Stimulated activated CD4-positive, alpha-beta T cell treated with anti-CD3 and anti-CD28 coated beads, TNF-alpha, amount 100 ng/mL, for 1 hour (primary cell): ENCODE results near the gene ADAMTS14.
"Not testable (repeated sequence)": the region's sequence is repeated elsewhere in the genome, so short reads cannot be mapped to it uniquely, and the experiment has no call there.

ENCODE experiments used
- DNase-seq, 3 donors: peaks; one replicate each; pipeline ENCODE4 v3.0.0-alpha.2; 2020; ENCODE audit warnings: low read depth in 3 of 3, low spot score in 1 of 3

The ADAMTS14 gene

GRCh38 chr10:70672165-70673042, at the start of gene ADAMTS14:
Gene ADAMTS14 (plus strand): TSS chr10:70672506. CDS start chr10:70672803, 297 bp downstream.
- no peak for DNase-seq

- DNase-seq, result no peak
Observed at GRCh38 chr10:70622541-70622940, 49.8 kb upstream of the ADAMTS14 start.

- no peak for DNase-seq
Observed at GRCh38 chr10:70622981-70623844, 49.1 kb upstream of the ADAMTS14 start.

- no peak for DNase-seq
Observed at GRCh38 chr10:70626056-70626455, 46.2 kb upstream of the ADAMTS14 start.

GRCh38 chr10:70629338-70629737, 43.0 kb upstream of the ADAMTS14 start:
- DNase-seq, result no peak

GRCh38 chr10:70631735-70632134, 40.6 kb upstream of the ADAMTS14 start:
- not testable (repeated sequence) for DNase-seq

GRCh38 chr10:70634011-70634410, 38.3 kb upstream of the ADAMTS14 start:
- DNase-seq, result no peak

- DNase-seq, result not testable (repeated sequence)
Observed at GRCh38 chr10:70634515-70634914, 37.8 kb upstream of the ADAMTS14 start.

GRCh38 chr10:70639640-70640383, 32.5 kb upstream of the ADAMTS14 start:
- DNase-seq, result not testable (repeated sequence)

GRCh38 chr10:70643272-70643671, 29.0 kb upstream of the ADAMTS14 start:
- not testable (repeated sequence) for DNase-seq

GRCh38 chr10:70644959-70645358, 27.3 kb upstream of the ADAMTS14 start:
- not testable (repeated sequence) for DNase-seq

- DNase-seq, result no peak
Observed at GRCh38 chr10:70647086-70647485, 25.2 kb upstream of the ADAMTS14 start.

- DNase-seq, result no peak
Observed at GRCh38 chr10:70648427-70648826, 23.9 kb upstream of the ADAMTS14 start.

- no peak for DNase-seq
Observed at GRCh38 chr10:70649526-70649925, 22.8 kb upstream of the ADAMTS14 start.

- no peak for DNase-seq
Observed at GRCh38 chr10:70650104-70650503, 22.2 kb upstream of the ADAMTS14 start.

- DNase-seq, result no peak
Observed at GRCh38 chr10:70650718-70651117, 21.6 kb upstream of the ADAMTS14 start.

GRCh38 chr10:70651661-70652060, 20.6 kb upstream of the ADAMTS14 start:
- DNase-seq, result no peak

- DNase-seq, result no peak
Observed at GRCh38 chr10:70652761-70653657, 19.3 kb upstream of the ADAMTS14 start.

GRCh38 chr10:70655316-70655715, 17.0 kb upstream of the ADAMTS14 start:
- no peak for DNase-seq

GRCh38 chr10:70656489-70656888, 15.8 kb upstream of the ADAMTS14 start:
- DNase-seq, result no peak
